Stimulated activated naive CD4-positive, alpha-beta T cell (primary cell): Measurements from ENCODE around the gene ERG.

Experiments used
- DNase-seq, 6 experiments: peaks; one replicate each; lab custom pipeline; 2025; lab: John Stamatoyannopoulos, UW

Gene ERG

DNA sequence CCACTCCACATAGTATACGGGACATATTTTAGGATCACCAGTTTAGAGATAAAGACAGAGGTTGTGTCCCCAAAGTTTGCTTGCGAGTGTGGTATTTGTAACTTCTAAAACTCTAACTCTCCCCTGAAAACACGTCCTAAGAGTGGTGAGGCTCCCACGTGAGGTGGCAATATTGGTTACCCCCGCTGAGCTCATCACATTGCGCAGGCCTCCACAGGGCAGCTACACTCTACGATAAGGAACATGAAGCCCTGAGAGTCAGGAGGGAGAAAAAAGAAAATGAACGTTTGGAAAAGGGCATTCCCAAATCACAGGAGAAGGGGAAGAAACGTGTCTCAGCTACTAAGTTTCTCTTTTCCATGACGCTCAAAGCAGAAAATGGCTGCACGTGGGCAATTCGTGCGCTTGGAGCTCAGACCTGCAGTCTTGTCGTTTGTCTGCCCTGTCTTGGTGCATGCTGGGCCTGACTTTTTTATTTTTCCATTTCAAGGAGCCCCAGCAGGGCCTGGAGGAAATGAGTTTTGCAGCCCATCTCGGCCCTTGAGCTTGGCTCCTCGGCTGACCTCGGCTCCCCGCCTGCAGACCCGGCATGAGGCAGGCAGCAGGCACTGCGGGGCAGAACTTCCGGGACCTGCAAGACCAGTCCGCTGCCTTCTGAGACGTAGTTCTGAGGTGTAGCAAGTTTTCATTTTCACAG is 25.7 kb downstream of the ERG start:
- DNase-seq = no peak

DNA sequence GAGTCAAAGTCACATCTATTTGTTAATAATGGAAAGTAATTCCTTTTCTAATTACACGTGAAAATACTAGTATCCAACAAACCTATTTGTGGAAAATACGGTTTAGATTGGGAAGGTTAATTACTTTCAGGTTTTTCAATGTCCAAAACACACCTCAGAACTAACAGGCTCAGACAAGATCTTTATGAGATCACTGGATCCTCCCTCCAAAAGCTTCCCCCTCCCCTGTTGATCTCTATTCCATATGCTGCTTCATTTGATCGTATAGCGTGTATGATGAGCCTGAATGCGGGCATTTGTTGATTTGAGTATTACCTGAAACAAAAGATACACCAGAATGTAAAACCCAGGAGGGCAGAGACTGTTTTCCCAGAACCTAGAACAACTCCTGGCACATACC is 26.5 kb downstream of the ERG start:
- no peak for DNase-seq

DNA sequence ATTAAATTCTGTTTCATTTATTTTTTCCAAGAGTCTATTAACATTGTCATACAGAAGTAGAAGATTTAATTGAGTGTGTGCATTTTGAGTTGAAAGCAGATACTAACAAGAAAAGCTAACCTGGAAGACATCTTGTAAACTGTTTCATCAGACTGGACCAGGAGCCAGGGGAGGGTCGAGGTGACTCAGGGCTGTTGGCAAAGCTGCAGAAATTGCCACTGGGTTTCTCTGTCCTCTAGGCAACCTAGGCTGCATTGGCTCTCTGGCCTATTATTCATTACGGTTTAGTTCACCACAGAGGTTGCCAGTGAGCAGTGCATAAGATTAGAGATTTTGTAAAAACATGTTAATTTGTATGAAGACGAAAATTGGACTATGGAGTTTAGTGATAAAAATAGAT is 27.5 kb downstream of the ERG start:
- DNase-seq = no peak

DNA sequence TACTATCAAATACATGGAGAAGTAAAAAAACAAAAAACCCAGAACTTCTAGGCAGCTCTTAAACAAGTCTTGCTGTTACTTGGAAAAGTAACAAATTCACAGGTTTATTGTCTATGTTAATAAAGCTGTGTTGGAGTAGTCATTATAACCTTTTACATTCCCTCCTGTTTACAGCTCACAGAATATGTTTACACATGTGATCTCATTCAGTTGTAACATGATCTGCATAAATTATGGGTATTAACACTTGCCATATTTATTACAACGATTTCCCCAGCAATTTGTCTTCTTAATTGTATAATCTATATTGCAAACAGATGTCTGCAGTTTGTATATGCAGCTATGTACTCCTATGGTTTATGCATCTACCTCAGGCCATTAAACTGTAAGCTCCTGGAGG is 28.6 kb downstream of the ERG start:
- DNase-seq = no peak

DNA sequence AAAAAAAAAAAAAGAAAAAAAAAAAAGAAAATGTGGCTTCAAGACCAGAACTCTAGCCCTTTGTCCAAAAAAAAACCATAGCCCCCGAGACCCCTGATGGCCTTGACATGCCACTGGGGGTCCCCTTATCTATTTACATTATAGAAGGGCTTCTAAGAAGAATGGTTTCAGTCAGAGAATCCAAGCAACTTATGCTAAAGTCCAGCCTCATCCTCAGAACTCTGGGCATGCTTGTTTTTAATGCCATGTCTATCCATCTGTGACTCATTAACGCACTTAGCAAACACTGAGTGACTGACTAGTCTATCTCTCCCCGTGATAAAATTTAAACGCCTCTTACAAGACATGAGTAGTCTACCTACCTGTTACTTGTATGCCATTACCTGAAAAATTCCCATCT is 29.3 kb downstream of the ERG start:
- no peak for DNase-seq

DNA sequence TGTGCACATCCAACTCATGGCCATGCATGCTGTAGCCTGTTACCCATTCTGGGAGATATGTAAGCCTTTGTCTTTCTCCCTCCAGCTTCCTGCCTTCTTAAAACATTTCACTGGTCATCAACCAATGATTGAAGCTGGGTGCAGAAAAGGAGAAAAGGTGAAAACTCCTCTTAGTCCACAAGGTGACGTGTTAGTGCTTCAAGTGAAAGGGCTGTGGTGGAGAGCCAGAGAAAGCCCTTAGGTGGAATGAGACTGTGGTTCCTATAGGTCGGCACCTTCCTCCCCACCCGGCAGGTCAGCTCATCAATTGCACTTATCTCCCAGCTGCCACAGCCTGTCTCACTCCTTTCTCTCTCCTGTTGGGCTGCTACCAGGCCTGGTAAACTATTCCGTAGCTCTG is 30.4 kb downstream of the ERG start:
- no peak for DNase-seq

DNA sequence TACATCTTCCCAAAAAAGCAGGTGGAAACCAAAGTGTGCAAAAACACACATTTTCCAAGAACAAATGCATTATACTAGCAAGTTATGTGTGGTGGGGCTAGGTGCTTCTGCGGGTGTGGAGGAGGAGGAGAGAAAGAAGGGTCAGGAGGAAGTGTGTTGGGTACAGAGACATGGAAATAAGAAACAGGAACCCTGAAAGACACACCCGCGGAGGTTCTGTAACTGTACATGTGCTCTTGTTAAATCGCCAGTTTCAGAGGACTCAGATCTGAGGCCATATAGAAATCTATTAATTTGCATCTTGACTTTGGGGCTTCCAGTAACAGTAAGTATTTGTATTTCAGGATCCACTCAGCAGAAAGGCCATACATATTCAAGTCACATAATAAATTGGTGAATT is 30.9 kb downstream of the ERG start:
- DNase-seq = no peak

DNA sequence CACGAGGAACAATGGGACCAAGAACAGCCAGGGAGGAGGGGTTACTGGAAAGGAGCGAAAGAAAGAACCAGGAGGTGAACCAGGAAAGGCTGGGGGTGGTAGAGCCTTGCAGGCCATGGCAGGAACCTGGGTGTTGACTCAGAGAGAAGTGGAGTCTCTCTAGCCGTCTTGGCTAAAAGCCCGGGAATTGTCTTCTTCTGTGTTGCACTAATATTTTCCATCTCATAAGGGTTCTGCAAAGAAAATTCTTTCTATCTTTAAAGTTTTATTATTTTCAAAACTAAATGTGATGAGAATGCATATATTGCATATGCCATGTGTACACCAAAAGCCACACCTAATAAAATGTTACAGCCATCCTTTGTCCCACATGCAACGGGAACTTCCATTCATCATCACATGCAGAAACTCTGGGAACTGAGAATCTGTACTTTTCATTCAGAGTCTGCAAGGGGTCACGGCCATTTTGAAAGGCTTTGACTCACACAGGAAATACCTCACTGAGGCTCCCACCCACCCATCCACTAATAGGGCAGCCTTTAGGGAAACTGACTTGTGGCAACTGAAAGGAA is 38.0 kb downstream of the ERG start:
- no peak for DNase-seq

DNA sequence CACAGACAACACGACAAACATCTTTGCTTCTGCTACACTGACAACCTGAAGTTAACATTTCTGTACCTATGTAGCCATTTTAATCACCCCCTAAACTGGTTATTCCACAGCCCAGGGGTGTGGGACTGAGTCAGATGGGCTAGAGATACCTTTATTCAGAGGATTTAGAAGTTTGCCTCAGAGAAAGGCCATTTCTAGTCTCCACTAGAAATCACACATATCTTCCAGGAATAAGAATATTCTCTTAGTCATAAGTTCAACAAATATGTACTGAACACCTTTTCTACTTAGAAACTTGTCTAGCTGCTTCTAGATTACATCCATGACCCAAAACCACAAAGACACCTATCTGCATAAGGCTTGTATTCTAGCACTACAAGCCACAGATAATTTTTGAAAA is 38.8 kb downstream of the ERG start:
- DNase-seq = no peak

DNA sequence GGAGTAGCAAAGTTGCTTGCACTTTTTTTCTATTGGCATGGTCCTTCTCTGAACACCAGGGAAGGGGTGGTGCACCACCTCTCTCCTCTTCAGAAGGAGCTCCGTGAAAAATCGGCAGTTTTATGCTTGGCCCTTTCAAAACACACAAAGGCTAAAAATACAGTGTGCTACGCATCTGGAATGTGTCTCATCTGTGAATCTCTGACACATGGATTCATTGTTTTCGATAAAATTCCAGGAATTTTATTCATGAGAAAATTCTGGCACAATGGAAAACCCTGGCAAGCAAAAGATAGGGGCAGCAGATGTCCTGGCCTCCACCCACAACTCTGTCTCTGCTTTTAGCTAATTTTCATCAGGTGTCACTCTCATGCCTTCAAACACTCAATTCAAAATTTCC is 42.9 kb downstream of the ERG start:
- DNase-seq = no peak

DNA sequence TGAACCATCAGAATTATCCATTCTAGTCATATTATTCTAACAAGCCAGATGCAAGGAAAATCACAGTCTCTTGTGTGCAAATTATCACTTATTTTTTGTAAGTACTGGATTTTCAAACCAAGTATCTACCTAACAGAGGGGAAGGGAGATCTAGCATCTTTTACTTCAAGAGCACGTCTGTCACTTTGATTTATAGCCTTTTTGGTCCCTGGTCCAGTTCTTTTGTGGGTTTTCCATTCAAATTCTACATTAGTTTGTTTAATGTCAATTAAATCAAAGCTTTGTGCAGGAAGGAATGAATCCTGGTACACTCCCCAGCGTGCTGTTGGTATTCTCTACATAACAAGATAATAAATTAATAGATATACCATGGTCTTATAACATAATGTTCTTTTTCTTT is 43.6 kb downstream of the ERG start:
- DNase-seq = no peak

DNA sequence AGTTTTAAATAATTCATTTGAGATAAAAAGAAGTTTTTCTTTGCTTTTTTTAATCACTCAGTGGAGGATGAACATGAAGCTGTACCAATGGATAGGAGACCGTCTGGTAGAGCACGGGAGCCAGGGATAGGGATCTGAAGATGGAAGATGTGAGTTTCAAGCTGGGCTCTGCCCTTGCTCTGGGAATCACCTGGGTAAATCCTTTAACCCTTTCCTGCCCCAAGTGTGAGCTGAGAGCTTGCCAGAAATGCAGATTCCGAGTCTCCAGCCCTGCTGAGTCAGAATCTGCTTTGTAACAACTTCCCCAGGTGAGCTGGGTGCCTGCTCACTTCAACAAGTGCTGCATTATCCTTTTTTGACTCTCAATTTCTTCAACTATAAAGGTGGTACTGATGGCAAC is 44.1 kb downstream of the ERG start:
- DNase-seq = no peak

DNA sequence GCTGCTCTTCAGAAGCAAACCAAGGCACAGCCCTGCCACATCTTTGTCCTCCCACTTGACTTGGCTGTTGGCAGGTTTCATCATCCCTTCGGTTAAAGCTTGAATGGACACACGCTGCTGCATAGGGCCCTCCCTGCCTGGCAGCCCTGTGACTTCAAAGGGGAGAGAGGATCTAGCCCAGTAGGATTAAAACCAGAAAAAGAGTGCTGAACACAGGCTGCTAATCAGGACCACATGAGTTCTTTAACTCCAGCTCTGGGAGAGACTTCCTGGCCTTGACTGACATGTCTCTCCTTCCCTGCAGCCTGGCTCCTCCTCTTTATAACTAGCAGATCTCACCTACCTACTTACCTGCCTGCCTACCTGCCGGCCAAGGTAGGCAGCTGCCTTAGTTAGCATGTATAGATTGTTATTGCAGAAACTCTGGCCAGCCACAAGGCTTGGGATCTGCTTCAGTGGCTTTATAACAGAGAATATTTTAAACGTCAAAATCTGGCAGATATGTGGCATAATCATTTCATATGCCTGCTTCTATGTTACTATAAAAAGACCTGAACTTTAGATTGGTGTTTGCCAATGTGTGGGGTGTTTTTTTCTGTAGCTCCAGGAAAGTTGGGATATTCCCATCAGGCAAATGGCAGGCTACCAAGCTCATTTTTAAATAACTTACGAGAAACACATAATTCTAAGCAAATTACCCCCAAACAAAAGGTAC is 49.4 kb downstream of the ERG start:
- DNase-seq = no peak

DNA sequence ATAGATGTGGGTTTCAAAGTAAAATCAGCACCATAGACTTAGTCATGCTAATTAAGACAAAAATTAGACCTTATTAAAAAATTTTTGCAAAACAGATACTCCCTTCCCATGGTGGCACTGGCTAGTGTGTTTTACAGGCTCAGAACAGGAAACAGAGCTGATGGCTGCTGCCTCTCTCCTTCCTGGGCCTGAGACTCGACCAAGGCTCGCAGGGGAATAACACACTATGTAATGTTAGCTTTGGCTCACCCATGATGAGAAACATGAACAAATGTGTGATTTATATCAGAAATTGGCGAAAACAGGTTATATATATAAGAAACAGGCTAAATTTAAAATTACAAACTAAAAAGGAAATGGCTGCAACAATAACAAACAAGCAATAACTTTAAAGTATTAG is 50.7 kb downstream of the ERG start:
- no peak for DNase-seq

DNA sequence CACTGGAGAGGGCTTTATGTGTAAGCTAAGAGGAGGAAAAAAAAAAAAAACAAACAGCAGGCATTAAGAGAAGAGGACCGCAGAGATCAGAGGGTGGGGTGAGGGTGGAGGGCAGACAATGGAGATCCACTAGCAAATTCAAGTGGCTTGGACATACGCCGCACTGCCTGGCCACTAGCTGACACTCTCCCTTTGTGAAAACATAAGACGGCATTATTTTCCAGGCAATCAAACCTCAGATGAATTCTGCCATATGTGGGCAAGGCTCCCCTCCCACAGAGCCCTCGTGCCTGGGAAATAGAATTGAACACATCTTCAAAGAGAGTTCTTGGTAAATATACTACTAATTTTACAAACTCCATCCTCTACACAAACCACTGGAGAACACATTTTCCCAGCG is 53.6 kb downstream of the ERG start:
- DNase-seq = no peak

DNA sequence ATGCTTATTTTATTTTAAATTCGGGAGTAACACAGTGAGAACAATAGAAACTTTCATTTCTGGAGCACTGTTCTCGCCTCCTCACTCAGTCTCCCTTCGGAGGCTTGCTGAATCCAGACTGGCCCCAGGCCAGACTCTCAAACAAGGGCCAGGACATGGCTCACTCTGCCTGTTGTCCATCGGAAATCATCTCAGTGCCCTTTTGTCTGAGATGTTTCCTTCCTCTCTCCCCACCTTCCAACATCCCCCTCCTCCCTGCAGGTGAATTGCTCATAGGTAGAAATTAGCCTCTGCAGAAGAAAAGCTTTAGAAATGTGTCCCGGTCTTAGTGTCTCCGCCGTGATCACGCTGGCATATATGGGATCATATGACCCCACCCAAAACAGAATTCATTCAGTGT is 55.2 kb downstream of the ERG start:
- DNase-seq = no peak

DNA sequence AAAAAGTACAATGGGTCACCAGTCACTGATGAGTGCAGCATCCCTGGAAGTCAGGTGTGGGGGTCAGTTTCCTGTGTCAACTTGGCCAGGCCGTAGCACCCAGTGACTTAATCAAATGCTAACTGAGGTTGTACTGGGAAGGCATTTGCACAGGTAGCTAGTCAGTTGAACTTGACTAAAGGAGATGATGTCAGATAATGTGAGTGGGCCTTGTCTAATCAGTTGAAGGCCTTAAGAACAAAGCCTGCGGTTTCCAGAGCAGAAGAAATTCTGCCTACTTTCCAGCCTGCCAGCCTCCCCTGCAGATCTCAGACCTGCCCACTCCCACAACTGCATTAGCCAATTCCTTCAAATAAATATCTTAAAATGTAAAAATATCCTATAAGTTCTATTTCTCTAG is 57.1 kb downstream of the ERG start:
- DNase-seq = no peak

DNA sequence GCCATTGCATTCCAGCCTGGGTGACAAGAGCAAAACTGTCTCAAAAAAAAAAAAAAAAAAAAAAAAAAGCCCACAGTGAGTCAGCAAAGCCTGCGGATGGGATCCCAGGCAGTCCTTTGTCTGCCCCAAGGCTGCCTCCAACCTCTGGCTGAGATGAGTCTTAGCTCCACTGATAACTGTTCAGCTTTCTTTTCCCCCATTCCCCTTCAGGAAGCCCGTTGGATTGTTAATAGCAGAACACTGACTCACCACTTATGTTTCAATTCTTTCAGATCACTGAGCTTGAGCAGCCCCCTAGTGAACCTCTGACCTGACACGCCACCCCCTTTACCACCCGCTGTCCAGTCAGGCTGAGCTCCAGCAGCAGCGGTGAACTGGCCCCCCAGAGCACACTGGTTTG is 57.5 kb downstream of the ERG start:
- no peak for DNase-seq

DNA sequence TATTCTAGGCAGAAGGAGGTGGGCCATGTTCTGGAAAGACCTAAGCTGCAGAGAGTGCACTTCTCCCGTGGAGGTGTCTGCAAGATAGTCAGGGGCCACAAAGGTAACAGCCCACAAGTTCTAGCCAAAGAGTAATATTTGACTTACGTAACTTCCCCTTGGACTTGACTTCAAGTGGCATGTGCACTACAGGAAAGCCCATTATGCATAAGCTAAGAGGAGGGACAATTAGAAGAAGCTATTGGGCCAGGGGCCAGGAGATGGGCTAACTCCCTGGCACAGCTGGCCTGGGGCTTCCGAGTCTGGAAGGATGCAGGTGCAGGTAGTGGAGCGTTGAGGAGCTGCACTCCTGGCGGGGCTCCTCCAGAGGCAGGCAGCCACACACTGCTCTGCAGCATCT is 58.3 kb downstream of the ERG start:
- DNase-seq = no peak

DNA sequence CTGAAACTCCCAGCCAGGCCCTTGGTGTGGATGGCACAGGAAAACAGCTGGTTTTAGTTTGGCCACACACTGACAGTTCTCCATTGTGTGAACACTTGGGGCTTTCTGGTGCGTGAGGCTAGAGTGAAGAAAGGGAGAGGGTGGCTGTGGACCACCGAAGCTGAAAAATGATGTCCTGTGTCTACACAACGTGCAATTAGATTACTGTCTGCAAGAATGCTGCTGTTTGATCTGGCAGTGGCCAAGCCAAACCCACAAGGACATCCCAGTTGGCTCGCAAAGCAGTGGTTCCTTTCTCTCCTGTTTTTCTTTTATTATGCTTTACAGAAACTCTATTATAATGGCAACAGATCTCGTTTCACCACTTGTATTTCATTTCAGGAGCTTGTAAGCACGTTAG is 58.9 kb downstream of the ERG start:
- DNase-seq = no peak

DNA sequence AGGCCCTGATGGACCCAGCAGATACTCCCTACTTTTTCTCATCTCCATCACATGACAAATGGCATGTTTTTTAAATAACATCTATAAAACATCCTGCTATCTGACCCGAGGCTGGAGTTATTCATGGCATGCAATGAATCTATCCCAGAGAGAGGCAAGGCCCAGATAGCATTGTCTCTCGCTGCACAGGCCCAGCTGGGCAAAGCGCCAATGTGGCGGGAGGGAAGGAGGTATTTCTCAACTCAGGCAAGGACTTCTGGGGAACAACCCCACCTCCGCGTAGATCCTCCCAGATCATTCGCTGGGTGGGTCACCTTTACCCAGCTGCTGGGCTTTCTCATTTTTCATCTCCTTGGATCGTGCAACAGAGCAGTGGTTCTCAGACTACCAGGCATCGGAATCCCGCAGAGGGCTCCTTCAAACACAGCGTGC is 59.8 kb downstream of the ERG start:
- DNase-seq = no peak

DNA sequence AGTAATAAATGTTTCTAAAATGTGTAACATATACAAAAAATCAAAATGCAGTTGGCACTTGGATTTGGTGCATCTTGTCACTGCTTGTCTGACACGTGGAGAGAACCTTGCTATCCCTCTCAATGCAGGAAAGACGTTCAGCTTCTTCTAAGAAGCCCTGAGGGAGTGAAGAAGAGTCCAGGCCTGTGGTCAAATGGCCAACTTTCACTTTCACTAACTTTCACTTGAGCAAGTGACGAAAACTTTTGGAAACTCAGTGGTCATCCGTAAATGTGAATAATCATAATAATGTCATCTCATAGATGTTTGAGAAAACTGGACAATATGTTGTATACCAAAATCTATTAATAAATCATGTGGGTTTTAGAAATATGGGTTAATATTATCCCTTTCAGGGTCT is 61.9 kb downstream of the ERG start:
- no peak for DNase-seq

DNA sequence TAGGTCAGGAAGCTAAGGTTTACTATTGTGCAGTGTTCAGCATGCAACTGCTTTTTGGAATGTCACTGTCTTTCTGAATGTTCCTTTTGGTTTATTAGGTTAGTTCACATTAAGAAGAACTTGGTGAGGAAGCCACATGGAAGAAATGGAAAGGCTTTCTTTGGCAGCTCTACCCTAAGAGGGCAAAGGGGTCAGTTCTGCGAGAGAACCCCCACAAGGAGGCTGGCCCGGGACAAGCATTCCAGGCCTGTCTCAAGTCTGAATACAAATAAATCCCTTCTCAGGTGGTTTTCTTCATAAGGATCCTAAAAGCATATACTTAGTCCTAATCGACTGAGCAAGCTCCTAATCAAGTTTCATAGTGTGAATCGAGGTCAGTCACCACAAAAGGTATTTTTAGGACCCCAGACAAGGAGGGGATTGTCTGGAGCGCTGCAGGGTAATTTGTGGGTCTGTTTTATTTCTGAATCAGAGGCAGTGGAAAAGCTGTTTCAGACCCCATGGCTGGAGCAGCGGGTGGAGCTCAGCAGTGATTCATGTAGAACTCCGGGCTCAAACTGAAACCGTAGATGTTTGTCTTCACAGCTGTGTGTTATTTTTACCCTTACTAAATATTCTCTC is 63.3 kb downstream of the ERG start:
- DNase-seq = no peak
